ENCODE results near the gene KRTAP19-7. TPM values are rescaled to one million over a fixed set of nuclear protein-coding genes. Genes with fewer than 3 reads are reported as not detected.

KRTAP19-7 gene
- total RNA-seq, 1 experiment from 2014 or later: not detected

Small RNAs within 50 kb of the gene (small RNA-seq; reads per million reads assigned to genes)
- gene AP000567.1 (0 reads per million in 2 experiments), gene KRTAP19-10P (0 reads per million in 2 experiments), gene KRTAP19-11P (0 reads per million in 2 experiments), gene KRTAP22-1 (0 reads per million in 2 experiments), gene KRTAP22-2 (0 reads per million in 2 experiments)

Other genes starting within 250 kb of the KRTAP19-7 start
- gene KRTAP26-1, start 241.0 kb downstream of the KRTAP19-7 start, total RNA-seq (2014; rRNA removed; shearing (Covaris generic)): not detected in 2 replicates
- gene KRTAP27-1, start 223.6 kb downstream of the KRTAP19-7 start, total RNA-seq (2014; rRNA removed; shearing (Covaris generic)): not detected in 2 replicates
- not detected in 2 replicates for gene KRTAP23-1, start 212.7 kb downstream of the KRTAP19-7 start, total RNA-seq (2014; rRNA removed; shearing (Covaris generic))
- not detected in 2 replicates for gene KRTAP13-2, start 189.0 kb downstream of the KRTAP19-7 start, total RNA-seq (2014; rRNA removed; shearing (Covaris generic))
- gene KRTAP13-1, start 165.3 kb downstream of the KRTAP19-7 start, total RNA-seq (2014; rRNA removed; shearing (Covaris generic)): not detected in 2 replicates
- gene KRTAP13-3, start 135.4 kb downstream of the KRTAP19-7 start, total RNA-seq (2014; rRNA removed; shearing (Covaris generic)): not detected in 2 replicates
- not detected in 2 replicates for gene KRTAP13-4, start 131.1 kb downstream of the KRTAP19-7 start, total RNA-seq (2014; rRNA removed; shearing (Covaris generic))
- not detected in 2 replicates for gene KRTAP15-1, start 121.0 kb downstream of the KRTAP19-7 start, total RNA-seq (2014; rRNA removed; shearing (Covaris generic))
- gene KRTAP19-1, start 80.9 kb downstream of the KRTAP19-7 start, total RNA-seq (2014; rRNA removed; shearing (Covaris generic)): not detected in 2 replicates
- not detected in 2 replicates for gene KRTAP19-2, start 73.9 kb downstream of the KRTAP19-7 start, total RNA-seq (2014; rRNA removed; shearing (Covaris generic))
- gene KRTAP19-3, start 69.3 kb downstream of the KRTAP19-7 start, total RNA-seq (2014; rRNA removed; shearing (Covaris generic)): not detected in 2 replicates
- not detected in 2 replicates for gene KRTAP19-4, start 64.1 kb downstream of the KRTAP19-7 start, total RNA-seq (2014; rRNA removed; shearing (Covaris generic))
- gene KRTAP19-5, start 59.2 kb downstream of the KRTAP19-7 start, total RNA-seq (2014; rRNA removed; shearing (Covaris generic)): not detected in 2 replicates
- gene KRTAP19-6, start 19.4 kb downstream of the KRTAP19-7 start, total RNA-seq (2014; rRNA removed; shearing (Covaris generic)): not detected in 2 replicates
- not detected in 2 replicates for gene KRTAP22-2, start 29.1 kb upstream of the KRTAP19-7 start, total RNA-seq (2014; rRNA removed; shearing (Covaris generic))
- not detected in 2 replicates for gene KRTAP6-3, start 31.1 kb upstream of the KRTAP19-7 start, total RNA-seq (2014; rRNA removed; shearing (Covaris generic))
- gene KRTAP6-2, start 37.6 kb upstream of the KRTAP19-7 start, total RNA-seq (2014; rRNA removed; shearing (Covaris generic)): not detected in 2 replicates
- not detected in 2 replicates for gene KRTAP22-1, start 39.8 kb upstream of the KRTAP19-7 start, total RNA-seq (2014; rRNA removed; shearing (Covaris generic))
- gene KRTAP6-1, start 52.6 kb upstream of the KRTAP19-7 start, total RNA-seq (2014; rRNA removed; shearing (Covaris generic)): not detected in 2 replicates
- not detected in 2 replicates for gene KRTAP20-1, start 55.1 kb upstream of the KRTAP19-7 start, total RNA-seq (2014; rRNA removed; shearing (Covaris generic))
- not detected in 2 replicates for gene KRTAP20-4, start 59.3 kb upstream of the KRTAP19-7 start, total RNA-seq (2014; rRNA removed; shearing (Covaris generic))
- not detected in 2 replicates for gene KRTAP20-2, start 73.9 kb upstream of the KRTAP19-7 start, total RNA-seq (2014; rRNA removed; shearing (Covaris generic))
- gene KRTAP20-3, start 81.5 kb upstream of the KRTAP19-7 start, total RNA-seq (2014; rRNA removed; shearing (Covaris generic)): not detected in 2 replicates
- not detected in 2 replicates for gene KRTAP21-3, start 157.5 kb upstream of the KRTAP19-7 start, total RNA-seq (2014; rRNA removed; shearing (Covaris generic))
- not detected in 2 replicates for gene KRTAP21-2, start 185.9 kb upstream of the KRTAP19-7 start, total RNA-seq (2014; rRNA removed; shearing (Covaris generic))
- gene KRTAP21-1, start 194.1 kb upstream of the KRTAP19-7 start, total RNA-seq (2014; rRNA removed; shearing (Covaris generic)): not detected in 2 replicates

Measured in NCI-H460 (cell line).